MCF 10A (cell line): ENCODE results near the gene TUBAL3. TPM values are rescaled to one million over a fixed set of nuclear protein-coding genes. Genes with fewer than 3 reads are reported as not detected.
A peak's percentile ranks its signal among the peaks of the same experiment; 100 is the strongest.

Experiments used
- BruUV-seq: library from RNA; stranded (reverse); fragments of 400-500 nt; replicated peaks from 2 replicates; lab custom pipeline; 2021; lab: Mats Ljungman, UMichigan
- CTCF ChIA-PET: fragments of 300-600 bp; sonication (Branson Sonifier 250); formaldehyde crosslinking; extraction: SDS; loops from one replicate; lab custom pipeline; 2021; ENCODE audit warnings: antibody characterized with exemption, inconsistent platforms; lab: Yijun Ruan, JAX
- POLR2A ChIA-PET: fragments of 300-600, 350-650 bp; sonication (Branson Sonifier 250); formaldehyde crosslinking; extraction: SDS; loops from one replicate; lab custom pipeline; 2020; ENCODE audit warnings: antibody characterized with exemption, inconsistent platforms; lab: Yijun Ruan, JAX
- DNase-seq: peaks from one replicate; pipeline ENCODE4 v3.0.0-alpha.2; 2018; ENCODE audit not compliant: unreplicated experiment
- H3K27ac Mint-ChIP-seq: one replicate; pipeline ENCODE4 v1.8.0; 2022; ENCODE audit warnings: mild to moderate bottlenecking, low read depth, mixed read lengths; ENCODE audit not compliant: unreplicated experiment
- H3K27me3 Mint-ChIP-seq: one replicate; pipeline ENCODE4 v1.8.0; 2022; ENCODE audit warnings: mixed read lengths; ENCODE audit not compliant: insufficient read depth, unreplicated experiment
- H3K36me3 Mint-ChIP-seq: one replicate; pipeline ENCODE4 v1.8.0; 2022; ENCODE audit warnings: mild to moderate bottlenecking, moderate library complexity, mixed read lengths; ENCODE audit not compliant: insufficient read depth, unreplicated experiment
- H3K4me1 Mint-ChIP-seq: one replicate; pipeline ENCODE4 v1.8.0; 2022; ENCODE audit warnings: mixed read lengths; ENCODE audit not compliant: insufficient read depth, unreplicated experiment
- H3K4me3 Mint-ChIP-seq: one replicate; pipeline ENCODE4 v1.8.0; 2022; ENCODE audit warnings: mild to moderate bottlenecking, moderate library complexity, mixed read lengths; ENCODE audit not compliant: unreplicated experiment
- H3K9me3 Mint-ChIP-seq: one replicate; pipeline ENCODE4 v1.8.0; 2022; ENCODE audit warnings: mixed read lengths; ENCODE audit not compliant: unreplicated experiment
- CTCF ChIP-seq: fragments of 200-600 bp; IDR thresholded peaks from one replicate; pipeline ENCODE4 v1.8.0; 2022; ENCODE audit warnings: antibody characterized with exemption, mild to moderate bottlenecking; ENCODE audit not compliant: unreplicated experiment
- intact Hi-C: fragments of 100-400 bp; cut with micrococcal nuclease; formaldehyde crosslinking; loops from 2 replicates; pipeline ENCODE4 v1.14.1; 2022
- total RNA-seq: library from RNA; stranded (reverse); gene quantifications from 2 replicates; pipeline ENCODE4 v1.2.3, GENCODE V29; 2022

The TUBAL3 gene
- total RNA-seq, 1 experiment from 2014 or later, result 0.44 TPM

- H3K4me1 Mint-ChIP-seq, result peaks cover 25% of the 10 kb centered on the region
- no peak overlapping the region for H3K27ac Mint-ChIP-seq
- DNase-seq, result no peak
- TF ChIP-seq CTCF, result no peak
- intact Hi-C loops, result no loop called here
- H3K36me3 Mint-ChIP-seq, result peaks cover 6% of the 10 kb centered on the region
- H3K4me3 Mint-ChIP-seq, result no peak overlapping the region
- H3K27me3 Mint-ChIP-seq, result no peaks in the 10 kb centered on the region
- no peaks in the 10 kb centered on the region for H3K9me3 Mint-ChIP-seq
- BruUV-seq, result no TSS peak
- CTCF ChIA-PET, result interaction anchor here (0.6 to 5.2 kb wide), 17 partner anchors 9 to 621 kb away, joined by 3 to 61 read pairs (median 5); no protein-coding TSS in a partner anchor
- POLR2A ChIA-PET, result interaction anchor here (0.6 to 2.1 kb wide), 10 partner anchors 16 to 1730 kb away, joined by 3 to 11 read pairs (median 3); partner anchors contain the start of gene AKR1C3
Measured at GRCh38 chr10:5435328-5435727, 30.7 kb upstream of the TUBAL3 start.

- peaks cover 25% of the 10 kb centered on the region for H3K4me1 Mint-ChIP-seq
- peak; percentile 64 for DNase-seq
- ChIA-PET POLR2A (interaction anchor here (0.8 to 2.1 kb wide), 9 partner anchors 12 to 619 kb away, joined by 3 to 11 read pairs (median 3); partner anchors contain the start of gene AKR1C3), CTCF (interaction anchor here (0.6 to 5.2 kb wide), 30 partner anchors 8 to 668 kb away, joined by 3 to 61 read pairs (median 4); partner anchors contain the start of gene AKR1E2)
- peak overlapping the region; percentile 22 for H3K4me3 Mint-ChIP-seq
- no TSS peak for BruUV-seq
- H3K36me3 Mint-ChIP-seq, result peaks cover 10% of the 10 kb centered on the region
- peak; percentile 80 for TF ChIP-seq CTCF
- peak overlapping the region; percentile 75 for H3K27ac Mint-ChIP-seq
- no peaks in the 10 kb centered on the region for H3K9me3 Mint-ChIP-seq
- H3K27me3 Mint-ChIP-seq, result no peaks in the 10 kb centered on the region
- intact Hi-C loops, result loop anchor here (1.0 to 5.0 kb wide), 5 partner anchors 152 to 619 kb away; partner anchors contain the start of gene AKR1C3
Measured at GRCh38 chr10:5434017-5434753, 29.6 kb upstream of the TUBAL3 start.

GRCh38 chr10:5433182-5433581, 28.6 kb upstream of the TUBAL3 start:
- H3K4me1 Mint-ChIP-seq, result peaks cover 24% of the 10 kb centered on the region
- ChIA-PET CTCF (interaction anchor here (0.6 to 5.2 kb wide), 23 partner anchors 8 to 619 kb away, joined by 3 to 61 read pairs (median 3); partner anchors contain the start of gene AKR1E2), POLR2A (interaction anchor here (0.5 to 1.6 kb wide), 6 partner anchors 10 to 583 kb away, joined by 3 to 5 read pairs (median 4); no protein-coding TSS in a partner anchor)
- H3K4me3 Mint-ChIP-seq, result no peak overlapping the region
- intact Hi-C loops, result loop anchor here (5.0 kb wide), 2 partner anchors 151 to 416 kb away; no protein-coding TSS in a partner anchor
- TF ChIP-seq CTCF, result no peak
- DNase-seq, result no peak
- H3K36me3 Mint-ChIP-seq, result peaks cover 13% of the 10 kb centered on the region
- BruUV-seq, result no TSS peak
- no peaks in the 10 kb centered on the region for H3K9me3 Mint-ChIP-seq
- no peak overlapping the region for H3K27ac Mint-ChIP-seq
- H3K27me3 Mint-ChIP-seq, result no peaks in the 10 kb centered on the region

- Mint-ChIP-seq H3K4me3 (no peak overlapping the region), H3K36me3 (peaks cover 20% of the 10 kb centered on the region), H3K27ac (peak overlapping the region; percentile 85), H3K27me3 (no peaks in the 10 kb centered on the region), H3K9me3 (no peaks in the 10 kb centered on the region), H3K4me1 (peaks cover 26% of the 10 kb centered on the region)
- no TSS peak for BruUV-seq
- no peak for TF ChIP-seq CTCF
- POLR2A ChIA-PET, result interaction anchor here (1.6 to 5.7 kb wide), 2 partner anchors 15 to 613 kb away, joined by 5 to 54 read pairs; partner anchors contain the start of gene NET1
- CTCF ChIA-PET, result interaction anchor here (0.6 to 1.7 kb wide), 9 partner anchors 15 to 614 kb away, joined by 3 to 8 read pairs (median 4); no protein-coding TSS in a partner anchor
- intact Hi-C loops, result no loop called here
- DNase-seq, result no peak
Measured at GRCh38 chr10:5428133-5428532, 23.5 kb upstream of the TUBAL3 start.
